KG1 (cell line): ENCODE data around the gene TMEM151A.
"Not testable (repeated sequence)": the region's sequence is repeated elsewhere in the genome, so short reads cannot be mapped to it uniquely, and the experiment has no call there.

Experiments used
- DNase-seq: peaks from one replicate; lab custom pipeline; 2025; lab: John Stamatoyannopoulos, UW

TMEM151A gene

GRCh38 chr11:66309475-66309874 lies 17.8 kb downstream of the TMEM151A start:
- DNase-seq, result no peak

- no peak for DNase-seq
Measured at GRCh38 chr11:66310324-66310723, 18.6 kb downstream of the TMEM151A start.

GRCh38 chr11:66310803-66311440 lies 19.2 kb downstream of the TMEM151A start:
- DNase-seq, result not testable (repeated sequence)

- DNase-seq, result no peak
Measured at GRCh38 chr11:66311470-66311964, 19.8 kb downstream of the TMEM151A start.

- DNase-seq, result peak; percentile 82
Measured at GRCh38 chr11:66311965-66312548, 20.4 kb downstream of the TMEM151A start.

GRCh38 chr11:66312549-66313320 lies 21.0 kb downstream of the TMEM151A start:
- DNase-seq, result peak; percentile 82

GRCh38 chr11:66313321-66314185 lies 21.9 kb downstream of the TMEM151A start:
- DNase-seq, result no peak

- no peak for DNase-seq
Measured at GRCh38 chr11:66314186-66314501, 22.4 kb downstream of the TMEM151A start.

GRCh38 chr11:66314561-66315497 lies 23.1 kb downstream of the TMEM151A start:
- DNase-seq, result no peak

- no peak for DNase-seq
Measured at GRCh38 chr11:66315498-66315885, 23.8 kb downstream of the TMEM151A start.

GRCh38 chr11:66315921-66316811 lies 24.5 kb downstream of the TMEM151A start:
- DNase-seq, result no peak

- DNase-seq, result no peak
Measured at GRCh38 chr11:66316849-66317251, 25.2 kb downstream of the TMEM151A start, which contains the start of gene CD248. TSS of gene CD248 (minus strand) at chr11:66317044. CDS start at chr11:66317027, 17 bp downstream.

- DNase-seq, result no peak
Measured at GRCh38 chr11:66317322-66317722, 25.6 kb downstream of the TMEM151A start.

- peak; percentile 33 for DNase-seq
Measured at GRCh38 chr11:66317723-66318599, 26.3 kb downstream of the TMEM151A start.

GRCh38 chr11:66318600-66318970 lies 26.9 kb downstream of the TMEM151A start:
- DNase-seq, result no peak

- not testable (repeated sequence) for DNase-seq
Measured at GRCh38 chr11:66320289-66320688, 28.6 kb downstream of the TMEM151A start.

- DNase-seq, result not testable (repeated sequence)
Measured at GRCh38 chr11:66320748-66321147, 29.1 kb downstream of the TMEM151A start.

- DNase-seq, result no peak
Measured at GRCh38 chr11:66321606-66322005, 29.9 kb downstream of the TMEM151A start.
